CD4-positive, alpha-beta T cell (primary cell): ENCODE data around the gene CYB561. TPM values are rescaled to one million over a fixed set of nuclear protein-coding genes. Genes with fewer than 3 reads are reported as not detected.

Experiments
- ATAC-seq: fragments of 200-7000 bp; cut with Tn5 transposase; one replicate; pipeline ENCODE4 v1.10.0; 2022; ENCODE audit warnings: mild to moderate bottlenecking; ENCODE audit not compliant: poor library complexity
- CTCF ChIA-PET: fragments of 350-600 bp; sonication (Branson Sonifier 250); formaldehyde crosslinking; loops from one replicate; lab custom pipeline; 2021; ENCODE audit warnings: antibody characterized with exemption, inconsistent platforms; lab: Charles Lee
- POLR2A ChIA-PET: fragments of 350-600 bp; sonication (Branson Sonifier 250); formaldehyde crosslinking; loops from one replicate; lab custom pipeline; 2021; ENCODE audit warnings: antibody characterized with exemption, inconsistent platforms; lab: Charles Lee
- DNase-seq, 14 experiments: peaks; one replicate each; pipeline ENCODE4 v3.0.0-alpha.2; 2013 to 2020; ENCODE audit warnings: mixed read lengths in 2 of 14
- H3K27ac ChIP-seq, 2 donors: one replicate each; pipeline versions ENCODE4 v1.5.1 to v1.7.0; 2013; ENCODE audit warnings: low read length in 2 of 2, low read depth in 1 of 2, mild to moderate bottlenecking in 1 of 2
- H3K27me3 ChIP-seq, 2 experiments: 1 replicate in 1 of 2; 2 replicates in 1 of 2; pipeline versions ENCODE4 v1.6.1 to v1.7.0; 2013; ENCODE audit warnings: low read length in 2 of 2, control low read depth in 1 of 2, mild to moderate bottlenecking in 1 of 2, moderate library complexity in 1 of 2; ENCODE audit not compliant: insufficient read depth in 2 of 2, control insufficient read depth in 1 of 2
- H3K36me3 ChIP-seq: one replicate; pipeline ENCODE4 v1.6.1; 2013; ENCODE audit warnings: low read length, control low read depth; ENCODE audit not compliant: insufficient read depth
- H3K4me1 ChIP-seq: one replicate; pipeline ENCODE4 v1.6.1; 2013; ENCODE audit warnings: low read length, control low read depth; ENCODE audit not compliant: insufficient read depth
- H3K4me3 ChIP-seq: one replicate; pipeline ENCODE4 v1.5.1; 2013; ENCODE audit warnings: mild to moderate bottlenecking, low read length, moderate library complexity
- H3K9me3 ChIP-seq, 2 experiments: 1 replicate in 1 of 2; 2 replicates in 1 of 2; pipeline versions ENCODE4 v1.6.1 to v1.7.0; 2013; ENCODE audit warnings: low read length in 2 of 2, mild to moderate bottlenecking in 2 of 2, control low read depth in 1 of 2, moderate library complexity in 1 of 2; ENCODE audit not compliant: control insufficient read depth in 1 of 2, insufficient read depth in 1 of 2
- H3K27ac Mint-ChIP-seq: one replicate; pipeline ENCODE4 v1.8.0; 2020; ENCODE audit warnings: mixed read lengths
- H3K27me3 Mint-ChIP-seq: one replicate; pipeline ENCODE4 v1.8.0; 2021; ENCODE audit warnings: mixed read lengths
- H3K36me3 Mint-ChIP-seq: one replicate; pipeline ENCODE4 v1.8.0; 2021; ENCODE audit warnings: low read depth, mixed read lengths
- H3K4me1 Mint-ChIP-seq: one replicate; pipeline ENCODE4 v1.8.0; 2021; ENCODE audit warnings: low read depth, mixed read lengths
- H3K4me3 Mint-ChIP-seq: one replicate; pipeline ENCODE4 v1.8.0; 2020; ENCODE audit warnings: mild to moderate bottlenecking, mixed read lengths
- H3K9me3 Mint-ChIP-seq: one replicate; pipeline ENCODE4 v1.8.0; 2020; ENCODE audit warnings: mixed read lengths
- CTCF ChIP-seq: fragments of 200-600 bp; IDR thresholded peaks from one replicate; pipeline ENCODE4 v1.8.0; 2022; ENCODE audit warnings: antibody characterized with exemption, mild to moderate bottlenecking
- intact Hi-C, 2 experiments: fragments of 100-400 bp; cut with DNase I in 1 of 2; cut with micrococcal nuclease in 1 of 2; formaldehyde crosslinking; loops; one replicate each; pipeline versions ENCODE4 v1.15.1 to v1.9.0; 2023 to 2025; cut with DNase I, micrococcal nuclease
- total RNA-seq, 174 experiments: library from RNA in 2 of 174; stranded (reverse) in 2 of 174; gene quantifications; one replicate each; pipeline ENCODE4 v1.2.3 and lab custom pipeline; 2021 to 2026

Gene CYB561
- total RNA-seq, 2 experiments from 2014 or later = 17.4 to 18.1 TPM

DNA sequence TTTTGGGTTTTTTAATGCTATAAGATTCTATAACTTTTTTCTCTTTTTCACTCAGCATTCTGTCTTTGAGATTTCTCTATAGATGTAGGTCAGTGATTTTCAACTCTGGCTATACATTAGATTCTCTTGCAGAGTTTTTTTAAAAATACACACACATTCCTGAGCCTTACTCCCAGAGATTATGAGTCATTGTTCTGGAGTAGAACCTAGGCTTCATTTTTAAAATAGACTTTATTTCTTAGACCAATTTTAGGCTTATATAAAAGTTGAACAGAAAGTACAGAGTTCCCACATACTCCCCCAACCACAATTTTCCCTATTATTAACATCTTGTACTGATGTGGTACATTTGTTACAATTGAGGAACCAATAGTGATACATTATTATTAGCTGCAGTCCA lies 63.3 kb downstream of the CYB561 start:
- ATAC-seq (no peak), DNase-seq (no peak)
- Mint-ChIP-seq H3K9me3 (no peaks in the 10 kb centered on the region), H3K36me3 (peaks cover 28% of the 10 kb centered on the region), H3K27me3 (no peaks in the 10 kb centered on the region), H3K27ac (no peak overlapping the region), H3K4me1 (no peaks in the 10 kb centered on the region), H3K4me3 (no peak overlapping the region)
- TF ChIP-seq CTCF = no peak
- ChIA-PET POLR2A (no interaction called here), CTCF (no interaction called here)
- H3K27ac ChIP-seq = no peak overlapping the region
- no peaks in the 10 kb centered on the region for H3K27me3 ChIP-seq
- H3K36me3 ChIP-seq = peaks cover 6% of the 10 kb centered on the region
- H3K4me1 ChIP-seq = no peaks in the 10 kb centered on the region
- H3K4me3 ChIP-seq = no peak overlapping the region
- intact Hi-C loops = no loop called here
- no peaks in the 10 kb centered on the region for H3K9me3 ChIP-seq

Other genes with a start within 250 kb of the CYB561 start
- gene ACE, start 30.8 kb upstream of the CYB561 start, total RNA-seq = 10 to 100 TPM in 1 of 2 experiments, 1 to 10 TPM in 1; 7.4 to 10.2 TPM
- gene KCNH6, start 77.1 kb upstream of the CYB561 start, total RNA-seq = not detected
- gene DCAF7, start 104.2 kb upstream of the CYB561 start, total RNA-seq = 10 to 100 TPM; 11.3 to 11.9 TPM
- gene TACO1, start 154.6 kb upstream of the CYB561 start, total RNA-seq = 10 to 100 TPM; 11.3 to 13.2 TPM
- gene MAP3K3, start 176.1 kb upstream of the CYB561 start, total RNA-seq = 10 to 100 TPM; 75.8 to 78.1 TPM